MM.1S (cell line): ENCODE results near the gene GFOD2.

Source experiments
- DNase-seq: peaks from one replicate; pipeline ENCODE4 v3.0.0-alpha.2; 2015
- H2AFZ ChIP-seq: fragments of 300-600 bp; sonication (generic); 2 replicates; pipeline ENCODE4 v1.6.0; 2016; ENCODE audit warnings: antibody characterized with exemption, low read length
- H3F3A ChIP-seq: fragments of 300-600 bp; sonication (generic); 2 replicates; pipeline ENCODE4 v1.6.1; 2016; ENCODE audit warnings: mild to moderate bottlenecking, antibody characterized with exemption, low read length, moderate library complexity, mixed read lengths; ENCODE audit not compliant: insufficient read depth
- H3K27ac ChIP-seq: fragments of 300-600 bp; sonication (generic); 2 replicates; pipeline ENCODE4 v1.5.1; 2016; ENCODE audit warnings: mild to moderate bottlenecking, low read length
- H3K27me3 ChIP-seq: fragments of 300-600 bp; sonication (generic); replicated peaks from 2 replicates; pipeline ENCODE4 v1.6.0; 2016; ENCODE audit warnings: low read length; ENCODE audit not compliant: insufficient read depth
- H3K36me3 ChIP-seq: fragments of 300-600 bp; sonication (generic); replicated peaks from 2 replicates; pipeline ENCODE4 v1.6.1; 2016; ENCODE audit warnings: mild to moderate bottlenecking, low read length, mixed read lengths; ENCODE audit not compliant: insufficient read depth
- H3K4me1 ChIP-seq: fragments of 300-600 bp; sonication (generic); 2 replicates; pipeline ENCODE4 v1.6.1; 2016; ENCODE audit warnings: low read length, mixed read lengths
- H3K4me2 ChIP-seq: fragments of 300-600 bp; sonication (generic); 2 replicates; pipeline ENCODE4 v1.6.0; 2016; ENCODE audit warnings: low read depth, low read length
- H3K4me3 ChIP-seq: fragments of 300-600 bp; sonication (generic); 2 replicates; pipeline ENCODE4 v1.5.1; 2016; ENCODE audit warnings: low read length, mixed read lengths
- H3K79me2 ChIP-seq: fragments of 300-600 bp; sonication (generic); 2 replicates; pipeline ENCODE4 v1.6.1; 2016; ENCODE audit warnings: mixed run types, low read length, mixed read lengths
- H3K9ac ChIP-seq: fragments of 300-600 bp; sonication (generic); 2 replicates; pipeline ENCODE4 v1.6.1; 2016; ENCODE audit warnings: low read length, mixed read lengths
- H3K9me2 ChIP-seq: fragments of 300-600 bp; sonication (generic); replicated peaks from 2 replicates; pipeline ENCODE4 v1.6.1; 2016; ENCODE audit warnings: mild to moderate bottlenecking, low read length, mixed read lengths; ENCODE audit not compliant: insufficient read depth
- H3K9me3 ChIP-seq: fragments of 300-600 bp; sonication (generic); replicated peaks from 2 replicates; pipeline ENCODE4 v1.6.1; 2016; ENCODE audit warnings: mild to moderate bottlenecking, low read length, mixed read lengths; ENCODE audit not compliant: insufficient read depth
- H4K20me1 ChIP-seq: fragments of 300-600 bp; sonication (generic); 2 replicates; pipeline ENCODE4 v1.6.1; 2016; ENCODE audit warnings: mild to moderate bottlenecking, low read length, moderate library complexity, mixed read lengths; ENCODE audit not compliant: insufficient read depth
- CTCF ChIP-seq: fragments of 300-600 bp; sonication (generic); IDR thresholded peaks from 2 replicates; pipeline ENCODE4 v1.5.1; 2016; ENCODE audit warnings: antibody characterized with exemption, low read length, mixed read lengths
- EZH2 ChIP-seq: fragments of 300-600 bp; sonication (generic); optimal IDR thresholded peaks from 2 replicates; pipeline ENCODE3; 2017; ENCODE audit warnings: low read depth, mild to moderate bottlenecking, antibody characterized with exemption, low read length, mixed read lengths
- EZH2phosphoT487 ChIP-seq: fragments of 300-600 bp; sonication (generic); IDR thresholded peaks from 2 replicates; pipeline ENCODE4 v1.6.1; 2018; ENCODE audit warnings: antibody characterized with exemption, low read length

GFOD2 gene

GRCh38 chr16:67648764-67649407 is 70.2 kb downstream of the GFOD2 start:
- Histone ChIP-seq H3K9me2 (no peaks in the 10 kb centered on the region), H4K20me1 (no peaks in the 10 kb centered on the region), H3K79me2 (peaks cover 30% of the 10 kb centered on the region), H3F3A (no peaks in the 10 kb centered on the region), H3K27ac (no peak overlapping the region), H3K9ac (no peak overlapping the region), H3K36me3 (no peaks in the 10 kb centered on the region), H3K9me3 (no peaks in the 10 kb centered on the region), H2AFZ (no peak overlapping the region), H3K4me3 (no peak overlapping the region), H3K27me3 (no peaks in the 10 kb centered on the region), H3K4me2 (no peak overlapping the region), H3K4me1 (peaks cover 8% of the 10 kb centered on the region)
- DNase-seq: no peak
- TF ChIP-seq EZH2phosphoT487 (no peak), CTCF (no peak), EZH2 (no peak)

GRCh38 chr16:67648088-67648763 is 70.9 kb downstream of the GFOD2 start:
- Histone ChIP-seq H3K4me1 (peaks cover 8% of the 10 kb centered on the region), H2AFZ (no peak overlapping the region), H3K27me3 (no peaks in the 10 kb centered on the region), H3K9me2 (no peaks in the 10 kb centered on the region), H3K79me2 (peaks cover 30% of the 10 kb centered on the region), H4K20me1 (no peaks in the 10 kb centered on the region), H3K4me2 (no peak overlapping the region), H3F3A (no peaks in the 10 kb centered on the region), H3K9me3 (no peaks in the 10 kb centered on the region), H3K36me3 (no peaks in the 10 kb centered on the region), H3K27ac (no peak overlapping the region), H3K4me3 (no peak overlapping the region), H3K9ac (no peak overlapping the region)
- no peak for DNase-seq
- TF ChIP-seq EZH2phosphoT487: no peak
- no peak for TF ChIP-seq EZH2
- no peak for TF ChIP-seq CTCF

- H3K4me3 ChIP-seq: no peak overlapping the region
- H3K27me3 ChIP-seq: no peaks in the 10 kb centered on the region
Observed at GRCh38 chr16:67647681-67648080, 71.4 kb downstream of the GFOD2 start.

GRCh38 chr16:67647111-67647651 is 71.9 kb downstream of the GFOD2 start:
- no peaks in the 10 kb centered on the region for H3K9me3 ChIP-seq
- no peak for DNase-seq
- H2AFZ ChIP-seq: no peak overlapping the region
- no peak overlapping the region for H3K4me2 ChIP-seq
- H3K4me3 ChIP-seq: no peak overlapping the region
- H4K20me1 ChIP-seq: no peaks in the 10 kb centered on the region
- no peak overlapping the region for H3K9ac ChIP-seq
- H3K4me1 ChIP-seq: peaks cover 8% of the 10 kb centered on the region
- H3K79me2 ChIP-seq: peaks cover 30% of the 10 kb centered on the region
- no peaks in the 10 kb centered on the region for H3K27me3 ChIP-seq
- H3F3A ChIP-seq: no peaks in the 10 kb centered on the region
- H3K27ac ChIP-seq: no peak overlapping the region
- H3K9me2 ChIP-seq: no peaks in the 10 kb centered on the region
- TF ChIP-seq CTCF (no peak), EZH2phosphoT487 (no peak), EZH2 (no peak)
- no peaks in the 10 kb centered on the region for H3K36me3 ChIP-seq

More at GRCh38 chr16:67647681-67648080, 71.4 kb downstream of the GFOD2 start:
- Histone ChIP-seq H3K79me2 (peaks cover 30% of the 10 kb centered on the region), H3K36me3 (no peaks in the 10 kb centered on the region), H3K9ac (no peak overlapping the region), H3K9me2 (no peaks in the 10 kb centered on the region), H2AFZ (no peak overlapping the region), H3F3A (no peaks in the 10 kb centered on the region), H4K20me1 (no peaks in the 10 kb centered on the region), H3K27ac (no peak overlapping the region), H3K4me1 (peaks cover 8% of the 10 kb centered on the region), H3K4me2 (no peak overlapping the region), H3K9me3 (no peaks in the 10 kb centered on the region)
- no peak for DNase-seq
- TF ChIP-seq EZH2phosphoT487: no peak
